Neural progenitor cell (in vitro differentiated cells): ENCODE results near the gene MYO1B. TPM values are rescaled to one million over a fixed set of nuclear protein-coding genes. Genes with fewer than 3 reads are reported as not detected.

ENCODE experiments used
- DNase-seq: peaks from one replicate; pipeline ENCODE4 v3.0.0-alpha.2; 2016; ENCODE audit warnings: low spot score
- H2AFZ ChIP-seq: fragments of 200-600 bp; sonication (generic); replicated peaks from 2 replicates; pipeline ENCODE4 v1.6.1; 2016; ENCODE audit warnings: antibody characterized with exemption
- H3F3A ChIP-seq: fragments of 200-600 bp; sonication (generic); 2 replicates; pipeline ENCODE4 v1.6.1; 2016; ENCODE audit warnings: antibody characterized with exemption, low read depth
- H3K27ac ChIP-seq: fragments of 200-600 bp; sonication (generic); 2 replicates; pipeline ENCODE4 v1.5.1; 2016; ENCODE audit warnings: mild to moderate bottlenecking
- H3K27me3 ChIP-seq: fragments of 200-600 bp; sonication (generic); 2 replicates; pipeline ENCODE4 v1.6.1; 2016; ENCODE audit warnings: mild to moderate bottlenecking, moderate library complexity
- H3K36me3 ChIP-seq: fragments of 200-600 bp; sonication (generic); 2 replicates; pipeline ENCODE4 v1.5.1; 2016
- H3K4me1 ChIP-seq: fragments of 200-600 bp; sonication (generic); 2 replicates; pipeline ENCODE4 v1.6.1; 2016; ENCODE audit warnings: mixed run types
- H3K4me2 ChIP-seq: fragments of 200-600 bp; sonication (generic); 2 replicates; pipeline ENCODE4 v1.6.1; 2016
- H3K4me3 ChIP-seq: fragments of 200-600 bp; sonication (generic); 2 replicates; pipeline ENCODE4 v1.5.1; 2016
- H3K79me2 ChIP-seq: fragments of 200-600 bp; sonication (generic); 2 replicates; pipeline ENCODE4 v1.6.1; 2016; ENCODE audit warnings: low read depth
- H3K9ac ChIP-seq: fragments of 200-600 bp; sonication (generic); 2 replicates; pipeline ENCODE4 v1.6.1; 2016
- H3K9me3 ChIP-seq: fragments of 200-600 bp; sonication (generic); 2 replicates; pipeline ENCODE4 v1.5.1; 2016; ENCODE audit warnings: low read depth
- H4K20me1 ChIP-seq: fragments of 200-600 bp; sonication (generic); 2 replicates; pipeline ENCODE4 v1.6.1; 2016; ENCODE audit warnings: low read depth
- H3K27ac Mint-ChIP-seq: 3 replicates; pipeline ENCODE4 v1.8.0; 2021; ENCODE audit warnings: mixed read lengths
- H3K27me3 Mint-ChIP-seq: 2 replicates; pipeline ENCODE4 v1.8.0; 2022; ENCODE audit warnings: low read depth, mild to moderate bottlenecking, inconsistent platforms, moderate library complexity, mixed read lengths; ENCODE audit not compliant: insufficient read depth
- H3K36me3 Mint-ChIP-seq: 3 replicates; pipeline ENCODE4 v1.8.0; 2021; ENCODE audit warnings: mixed read lengths
- H3K4me1 Mint-ChIP-seq: 3 replicates; pipeline ENCODE4 v1.8.0; 2021; ENCODE audit warnings: mixed read lengths
- H3K4me3 Mint-ChIP-seq: 3 replicates; pipeline ENCODE4 v1.8.0; 2021; ENCODE audit warnings: mild to moderate bottlenecking, moderate library complexity, mixed read lengths
- H3K9me3 Mint-ChIP-seq: 3 replicates; pipeline ENCODE4 v1.8.0; 2020; ENCODE audit warnings: mixed read lengths
- EZH2 ChIP-seq: fragments of 200-600 bp; sonication (generic); IDR thresholded peaks from 2 replicates; pipeline ENCODE4 v1.6.1; 2017; ENCODE audit warnings: antibody characterized with exemption, mild to moderate bottlenecking, moderate library complexity
- EZH2phosphoT487 ChIP-seq: fragments of 200-600 bp; sonication (generic); IDR thresholded peaks from 2 replicates; pipeline ENCODE4 v1.6.1; 2017; ENCODE audit warnings: antibody characterized with exemption
- total RNA-seq: library from RNA; depleted of rRNA; stranded (reverse); fragments of >200 nt; gene quantifications from 2 replicates; pipeline ENCODE4 v1.2.3, GENCODE V29; 2015; ENCODE audit warnings: low replicate concordance
- TF ChIP-seq, protein P1 (sequence below): fragments of 200-600 bp; sonication (generic); IDR thresholded peaks from 2 replicates; pipeline ENCODE4 v1.5.1; 2017; ENCODE audit warnings: antibody characterized with exemption, mild to moderate bottlenecking

Gene MYO1B
- total RNA-seq, 1 donor from 2014 or later, result 88.0 TPM

DNA sequence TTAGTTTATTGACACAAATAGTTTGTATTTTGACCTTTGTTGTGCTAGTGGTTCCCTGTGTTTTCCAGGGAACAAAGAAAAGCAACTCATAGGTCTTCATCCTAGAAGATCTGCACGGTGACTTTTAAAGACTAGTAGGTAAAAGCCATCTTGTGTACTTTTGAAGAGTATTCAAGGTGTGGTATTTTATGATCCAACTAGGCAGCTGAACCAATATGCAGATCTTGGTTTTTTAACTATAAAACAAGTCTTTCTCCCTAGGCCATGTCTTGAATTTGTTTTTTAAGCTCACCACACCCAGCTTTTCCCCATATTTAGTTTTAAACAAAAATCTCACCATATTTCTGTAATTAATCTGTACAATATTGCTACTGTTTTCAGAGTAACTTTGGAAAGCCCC lies 30.0 kb upstream of the MYO1B start:
- H3F3A ChIP-seq, result no peaks in the 10 kb centered on the region
- peaks cover 5% of the 10 kb centered on the region for H3K4me1 Mint-ChIP-seq
- H4K20me1 ChIP-seq, result no peaks in the 10 kb centered on the region
- H2AFZ ChIP-seq, result no peak overlapping the region
- H3K4me2 ChIP-seq, result no peak overlapping the region
- no peak overlapping the region for H3K9ac ChIP-seq
- no peaks in the 10 kb centered on the region for H3K4me1 ChIP-seq
- H3K9me3 ChIP-seq, result no peaks in the 10 kb centered on the region
- H3K27me3 Mint-ChIP-seq, result peaks cover 2% of the 10 kb centered on the region
- H3K4me3 ChIP-seq, result no peak overlapping the region
- peaks cover 6% of the 10 kb centered on the region for H3K9me3 Mint-ChIP-seq
- no peak overlapping the region for H3K4me3 Mint-ChIP-seq
- no peak overlapping the region for H3K27ac Mint-ChIP-seq
- TF ChIP-seq, protein P1, sequence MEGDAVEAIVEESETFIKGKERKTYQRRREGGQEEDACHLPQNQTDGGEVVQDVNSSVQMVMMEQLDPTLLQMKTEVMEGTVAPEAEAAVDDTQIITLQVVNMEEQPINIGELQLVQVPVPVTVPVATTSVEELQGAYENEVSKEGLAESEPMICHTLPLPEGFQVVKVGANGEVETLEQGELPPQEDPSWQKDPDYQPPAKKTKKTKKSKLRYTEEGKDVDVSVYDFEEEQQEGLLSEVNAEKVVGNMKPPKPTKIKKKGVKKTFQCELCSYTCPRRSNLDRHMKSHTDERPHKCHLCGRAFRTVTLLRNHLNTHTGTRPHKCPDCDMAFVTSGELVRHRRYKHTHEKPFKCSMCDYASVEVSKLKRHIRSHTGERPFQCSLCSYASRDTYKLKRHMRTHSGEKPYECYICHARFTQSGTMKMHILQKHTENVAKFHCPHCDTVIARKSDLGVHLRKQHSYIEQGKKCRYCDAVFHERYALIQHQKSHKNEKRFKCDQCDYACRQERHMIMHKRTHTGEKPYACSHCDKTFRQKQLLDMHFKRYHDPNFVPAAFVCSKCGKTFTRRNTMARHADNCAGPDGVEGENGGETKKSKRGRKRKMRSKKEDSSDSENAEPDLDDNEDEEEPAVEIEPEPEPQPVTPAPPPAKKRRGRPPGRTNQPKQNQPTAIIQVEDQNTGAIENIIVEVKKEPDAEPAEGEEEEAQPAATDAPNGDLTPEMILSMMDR, result no peak
- TF ChIP-seq EZH2, result no peak
- TF ChIP-seq EZH2phosphoT487, result no peak
- no peaks in the 10 kb centered on the region for H3K27me3 ChIP-seq
- no peak for DNase-seq
- H3K36me3 ChIP-seq, result no peaks in the 10 kb centered on the region
- no peaks in the 10 kb centered on the region for H3K36me3 Mint-ChIP-seq
- no peak overlapping the region for H3K27ac ChIP-seq
- H3K79me2 ChIP-seq, result no peaks in the 10 kb centered on the region

DNA sequence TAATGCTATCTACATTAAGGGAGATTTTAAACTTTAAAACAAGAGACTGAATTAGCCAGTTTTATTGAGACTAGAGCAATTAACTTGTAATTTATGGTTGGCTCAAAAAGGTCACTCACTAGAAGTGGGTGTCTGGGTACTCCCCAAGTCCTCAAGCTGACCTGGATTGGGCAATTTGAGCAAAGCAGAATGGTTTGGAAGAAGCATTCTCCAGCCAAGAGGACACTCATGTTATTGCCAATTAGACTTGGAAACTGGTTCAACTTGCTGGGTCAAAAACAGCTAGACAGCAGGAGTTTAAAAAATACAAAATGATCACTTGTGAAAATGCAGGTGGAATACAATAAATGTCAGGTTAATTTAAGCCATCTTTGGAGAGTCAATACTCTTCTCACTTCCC lies 29.5 kb upstream of the MYO1B start:
- Histone ChIP-seq H3K4me3 (no peak overlapping the region), H4K20me1 (no peaks in the 10 kb centered on the region), H3K4me1 (no peaks in the 10 kb centered on the region), H3K36me3 (no peaks in the 10 kb centered on the region), H3K4me2 (no peak overlapping the region), H3K79me2 (no peaks in the 10 kb centered on the region), H3F3A (no peaks in the 10 kb centered on the region), H2AFZ (no peak overlapping the region), H3K27ac (no peak overlapping the region), H3K27me3 (no peaks in the 10 kb centered on the region), H3K9ac (no peak overlapping the region), H3K9me3 (no peaks in the 10 kb centered on the region)
- Mint-ChIP-seq H3K4me1 (peaks cover 5% of the 10 kb centered on the region), H3K27me3 (peaks cover 2% of the 10 kb centered on the region), H3K4me3 (no peak overlapping the region), H3K9me3 (peaks cover 3% of the 10 kb centered on the region), H3K27ac (no peak overlapping the region), H3K36me3 (no peaks in the 10 kb centered on the region)
- TF ChIP-seq, protein P1, result no peak
- TF ChIP-seq EZH2phosphoT487 (no peak), EZH2 (no peak)
- no peak for DNase-seq

DNA sequence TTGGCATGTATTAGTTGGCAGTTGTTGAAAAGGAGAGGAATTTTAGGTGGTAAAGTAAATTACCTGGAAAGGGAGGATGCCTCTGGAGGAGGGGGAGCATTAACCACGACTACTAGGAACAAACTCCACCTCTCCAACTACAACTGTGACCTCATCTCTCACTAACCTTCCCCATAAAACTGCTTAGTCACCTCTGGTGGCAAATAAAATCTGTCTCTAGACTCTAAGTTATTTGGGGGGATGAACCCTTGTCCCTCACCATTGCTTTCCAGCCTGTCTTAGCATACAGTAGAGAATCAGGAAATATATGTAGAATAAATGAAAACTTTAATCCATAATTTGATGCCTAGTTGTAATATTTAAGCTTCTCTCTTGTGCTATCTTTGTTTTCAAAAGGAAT lies 27.6 kb upstream of the MYO1B start:
- TF ChIP-seq EZH2phosphoT487, result no peak
- TF ChIP-seq, protein P1, result no peak
- no peak for TF ChIP-seq EZH2
- Histone ChIP-seq H3K4me1 (no peaks in the 10 kb centered on the region), H3K9me3 (no peaks in the 10 kb centered on the region), H4K20me1 (no peaks in the 10 kb centered on the region), H3K4me2 (no peak overlapping the region), H3K27ac (no peak overlapping the region), H3K27me3 (no peaks in the 10 kb centered on the region), H3K4me3 (no peak overlapping the region), H3K79me2 (no peaks in the 10 kb centered on the region), H3K36me3 (no peaks in the 10 kb centered on the region), H3K9ac (no peak overlapping the region), H3F3A (no peaks in the 10 kb centered on the region), H2AFZ (no peak overlapping the region)
- H3K9me3 Mint-ChIP-seq, result no peaks in the 10 kb centered on the region
- H3K4me1 Mint-ChIP-seq, result peaks cover 5% of the 10 kb centered on the region
- H3K36me3 Mint-ChIP-seq, result no peaks in the 10 kb centered on the region
- no peak overlapping the region for H3K4me3 Mint-ChIP-seq
- H3K27me3 Mint-ChIP-seq, result peaks cover 2% of the 10 kb centered on the region
- DNase-seq, result no peak
- no peak overlapping the region for H3K27ac Mint-ChIP-seq
